Lower lobe of right lung (tissue), 2 donors: ENCODE data around the gene CELSR2. TPM values are rescaled to one million over a fixed set of nuclear protein-coding genes. Genes with fewer than 3 reads are reported as not detected.

Experiments used
- ATAC-seq, 2 donors: fragments of 200-7000 bp; cut with Tn5 transposase; one replicate each; pipeline ENCODE4 v1.9.1; 2020 to 2022; ENCODE audit warnings: mild to moderate bottlenecking in 2 of 2, moderate library complexity in 2 of 2
- DNase-seq: peaks from one replicate; pipeline ENCODE4 v3.0.0-alpha.2; 2020
- H3K27ac ChIP-seq: fragments of 200-600 bp; one replicate; pipeline ENCODE4 v1.8.0; 2022
- H3K27me3 ChIP-seq: fragments of 200-600 bp; one replicate; pipeline ENCODE4 v1.8.0; 2022; ENCODE audit warnings: low read depth
- H3K36me3 ChIP-seq: fragments of 200-600 bp; one replicate; pipeline ENCODE4 v1.8.0; 2022; ENCODE audit warnings: mild to moderate bottlenecking
- H3K4me1 ChIP-seq: fragments of 200-600 bp; one replicate; pipeline ENCODE4 v1.8.0; 2022
- H3K4me3 ChIP-seq: fragments of 200-600 bp; one replicate; pipeline ENCODE4 v1.8.0; 2022; ENCODE audit warnings: mild to moderate bottlenecking
- H3K9me3 ChIP-seq: fragments of 200-600 bp; one replicate; pipeline ENCODE4 v1.8.0; 2022
- CTCF ChIP-seq: fragments of 200-600 bp; IDR thresholded peaks from one replicate; pipeline ENCODE4 v1.8.0; 2022; ENCODE audit warnings: antibody characterized with exemption, mild to moderate bottlenecking
- intact Hi-C: fragments of 100-400 bp; cut with DNase I; formaldehyde crosslinking; loops from one replicate; pipeline ENCODE4 v1.11.0; 2022
- total RNA-seq: library from RNA; stranded (reverse); fragmentation: NEBNext Ultra II Directional; extraction: Animal tissue kit (Norgen Biotek cat#: 25700); gene quantifications from one replicate; pipeline ENCODE4 v1.2.1, GENCODE V29; 2021
- donor health status: DM: no; HTN: yes; CAD: no; lungs with severe emphysema.

The CELSR2 gene
- total RNA-seq, 1 donor from 2014 or later: 7.2 TPM

- no peak for TF ChIP-seq CTCF
- Histone ChIP-seq H3K4me1 (peaks cover 23% of the 10 kb centered on the region), H3K27ac (no peak overlapping the region), H3K9me3 (no peaks in the 10 kb centered on the region), H3K36me3 (no peaks in the 10 kb centered on the region), H3K4me3 (no peak overlapping the region), H3K27me3 (no peaks in the 10 kb centered on the region)
- intact Hi-C loops: loop anchor here (10.0 kb wide), 1 partner anchor 133 kb away; no protein-coding TSS in a partner anchor
- ATAC-seq (no peak), DNase-seq (peak; percentile 39)
These were observed 22.9 kb downstream of the CELSR2 start for GRCh38 chr1:109272021-109272799.

- ATAC-seq: peak; percentile 31 to 38
- Histone ChIP-seq H3K4me1 (peaks cover 31% of the 10 kb centered on the region), H3K27ac (peak overlapping the region; percentile 73), H3K27me3 (no peaks in the 10 kb centered on the region), H3K4me3 (peak overlapping the region; percentile 45), H3K9me3 (no peaks in the 10 kb centered on the region), H3K36me3 (no peaks in the 10 kb centered on the region)
- TF ChIP-seq CTCF: no peak
- intact Hi-C loops: loop anchor here (10.0 kb wide), 1 partner anchor 132 kb away; no protein-coding TSS in a partner anchor
- DNase-seq: peak; percentile 65
These were observed 23.6 kb downstream of the CELSR2 start for GRCh38 chr1:109272831-109273547.

- peak overlapping the region; percentile 45 for H3K4me3 ChIP-seq
- peak overlapping the region; percentile 73 for H3K27ac ChIP-seq
- intact Hi-C loops: loop anchor here (10.0 kb wide), 1 partner anchor 131 kb away; no protein-coding TSS in a partner anchor
- H3K36me3 ChIP-seq: no peaks in the 10 kb centered on the region
- ATAC-seq: peak; percentile 54 to 60
- H3K9me3 ChIP-seq: no peaks in the 10 kb centered on the region
- H3K4me1 ChIP-seq: peaks cover 31% of the 10 kb centered on the region
- no peaks in the 10 kb centered on the region for H3K27me3 ChIP-seq
- TF ChIP-seq CTCF: no peak
- DNase-seq: peak; percentile 52
These were observed 24.4 kb downstream of the CELSR2 start for GRCh38 chr1:109273570-109274288.

- H3K4me3 ChIP-seq: peak overlapping the region; percentile 45
- no peaks in the 10 kb centered on the region for H3K36me3 ChIP-seq
- no peak for TF ChIP-seq CTCF
- H3K27me3 ChIP-seq: no peaks in the 10 kb centered on the region
- intact Hi-C loops: loop anchor here (10.0 kb wide), 1 partner anchor 130 kb away; no protein-coding TSS in a partner anchor
- ATAC-seq: peak; percentile 78 to 82
- DNase-seq: peak; percentile 84
- peaks cover 31% of the 10 kb centered on the region for H3K4me1 ChIP-seq
- peak overlapping the region; percentile 73 for H3K27ac ChIP-seq
- H3K9me3 ChIP-seq: no peaks in the 10 kb centered on the region
These were observed 25.5 kb downstream of the CELSR2 start for GRCh38 chr1:109274533-109275476.
